SK-N-SH treated with all-trans-retinoic acid at 6 μM for 48 hours (cell line): ENCODE results near the gene MRPS31.
"Not testable (repeated sequence)": the region's sequence is repeated elsewhere in the genome, so short reads cannot be mapped to it uniquely, and the experiment has no call there.

ENCODE experiments used
- ARNTL ChIP-seq: fragments of 450-650 bp; formaldehyde crosslinking; IDR thresholded peaks from 2 replicates; pipeline ENCODE4 v1.5.0; 2020; ENCODE audit warnings: low read depth, mild to moderate bottlenecking, moderate library complexity, borderline replicate concordance
- CREB5 ChIP-seq: fragments of 250-450 bp; sonication (Bioruptor Pico); IDR thresholded peaks from 2 replicates; pipeline ENCODE4 v1.5.1; 2020; ENCODE audit warnings: low read depth, mild to moderate bottlenecking, moderate library complexity
- CSDC2 ChIP-seq: fragments of 250-450 bp; sonication (Bioruptor Pico); IDR thresholded peaks from 2 replicates; pipeline ENCODE4 v1.5.0; 2020; ENCODE audit warnings: mild to moderate bottlenecking, moderate library complexity
- CSRNP3 ChIP-seq: fragments of 250-450 bp; sonication (Bioruptor Pico); IDR thresholded peaks from 2 replicates; pipeline ENCODE4 v1.5.1; 2021; ENCODE audit warnings: mild to moderate bottlenecking, moderate library complexity
- ESRRG ChIP-seq: fragments of 250-450 bp; sonication (Bioruptor Pico); IDR thresholded peaks from 2 replicates; pipeline ENCODE4 v1.6.1; 2021; ENCODE audit warnings: mild to moderate bottlenecking
- ISL1 ChIP-seq: fragments of 250-450 bp; sonication (Bioruptor Pico); IDR thresholded peaks from 2 replicates; pipeline ENCODE4 v2.1.2; 2022; ENCODE audit warnings: mild to moderate bottlenecking, moderate library complexity
- PATZ1 ChIP-seq: fragments of 250-450 bp; sonication (Bioruptor Pico); IDR thresholded peaks from 2 replicates; pipeline ENCODE4 v1.8.0; 2020; ENCODE audit warnings: mild to moderate bottlenecking, moderate library complexity, borderline replicate concordance
- RARB ChIP-seq: fragments of 250-450 bp; sonication (Bioruptor Pico); IDR thresholded peaks from 2 replicates; pipeline ENCODE4 v1.8.0; 2021; ENCODE audit warnings: mild to moderate bottlenecking, moderate library complexity
- SNAI2 ChIP-seq: fragments of 250-450 bp; sonication (Bioruptor Pico); IDR thresholded peaks from 2 replicates; pipeline ENCODE4 v1.5.0; 2020; ENCODE audit warnings: mild to moderate bottlenecking, moderate library complexity
- TCF4 ChIP-seq: fragments of 250-450 bp; sonication (Bioruptor Pico); IDR thresholded peaks from 2 replicates; pipeline ENCODE4 v1.8.0; 2021; ENCODE audit warnings: mild to moderate bottlenecking, moderate library complexity, borderline replicate concordance
- ZFP3 ChIP-seq: fragments of 250-450 bp; sonication (Bioruptor Pico); IDR thresholded peaks from 2 replicates; pipeline ENCODE4 v1.5.0; 2020; ENCODE audit warnings: mild to moderate bottlenecking, moderate library complexity
- ZFP30 ChIP-seq: fragments of 450-650 bp; formaldehyde crosslinking; IDR thresholded peaks from 2 replicates; pipeline ENCODE4 v1.5.0; 2022; ENCODE audit warnings: mild to moderate bottlenecking, moderate library complexity
- ZNF8 ChIP-seq: fragments of 450-650 bp; formaldehyde crosslinking; IDR thresholded peaks from 2 replicates; pipeline ENCODE4 v1.5.0; 2020; ENCODE audit warnings: mild to moderate bottlenecking, moderate library complexity

GRCh38 chr13:40788540-40789274, 17.7 kb upstream of the MRPS31 start:
- TF ChIP-seq ISL1 (CRISPR knock-in tag); ZFP30 (CRISPR knock-in tag); PATZ1; TCF4; CREB5 (CRISPR knock-in tag); ESRRG (CRISPR knock-in tag); RARB (CRISPR knock-in tag); ARNTL (CRISPR knock-in tag); CSRNP3; ZFP3 (CRISPR knock-in tag); SNAI2 (CRISPR knock-in tag); CSDC2 (CRISPR knock-in tag); ZNF8 (CRISPR knock-in tag): not testable (repeated sequence)
